GM21367 (cell line): Measurements from ENCODE around the gene ADGRE2.
"Not testable (repeated sequence)": the region's sequence is repeated elsewhere in the genome, so short reads cannot be mapped to it uniquely, and the experiment has no call there.

Source experiments
- ATAC-seq: cut with Tn5 transposase; IDR thresholded peaks from one replicate; pipeline ENCODE4 v1.9.1; 2021; ENCODE audit not compliant: unreplicated experiment

Gene ADGRE2

GRCh38 chr19:14780622-14781225, 2.4 kb upstream of the ADGRE2 start:
- ATAC-seq, result not testable (repeated sequence)

GRCh38 chr19:14779151-14779550, 791 bp upstream of the ADGRE2 start:
- ATAC-seq, result no peak

GRCh38 chr19:14777645-14778044, 715 bp downstream of the ADGRE2 start:
- not testable (repeated sequence) for ATAC-seq

GRCh38 chr19:14775869-14776586, 2.3 kb downstream of the ADGRE2 start:
- no peak for ATAC-seq

GRCh38 chr19:14775326-14775725, 3.0 kb downstream of the ADGRE2 start:
- not testable (repeated sequence) for ATAC-seq

GRCh38 chr19:14774373-14774772, 4.0 kb downstream of the ADGRE2 start:
- no peak for ATAC-seq

GRCh38 chr19:14773722-14774121, 4.6 kb downstream of the ADGRE2 start:
- ATAC-seq, result not testable (repeated sequence)

GRCh38 chr19:14772995-14773394, 5.4 kb downstream of the ADGRE2 start:
- ATAC-seq, result no peak

GRCh38 chr19:14772467-14772866, 5.9 kb downstream of the ADGRE2 start:
- no peak for ATAC-seq

GRCh38 chr19:14770944-14771839, 7.2 kb downstream of the ADGRE2 start:
- ATAC-seq, result no peak

GRCh38 chr19:14770136-14770535, 8.2 kb downstream of the ADGRE2 start:
- no peak for ATAC-seq

- ATAC-seq, result no peak
Measured at GRCh38 chr19:14769201-14769600, 9.2 kb downstream of the ADGRE2 start.

- no peak for ATAC-seq
Measured at GRCh38 chr19:14768001-14768400, 10.4 kb downstream of the ADGRE2 start.

- ATAC-seq, result no peak
Measured at GRCh38 chr19:14767466-14767971, 10.8 kb downstream of the ADGRE2 start.

GRCh38 chr19:14765841-14766240, 12.5 kb downstream of the ADGRE2 start:
- ATAC-seq, result not testable (repeated sequence)

- ATAC-seq, result not testable (repeated sequence)
Measured at GRCh38 chr19:14765403-14765802, 13.0 kb downstream of the ADGRE2 start.

- ATAC-seq, result no peak
Measured at GRCh38 chr19:14764401-14764800, 14.0 kb downstream of the ADGRE2 start.

- ATAC-seq, result no peak
Measured at GRCh38 chr19:14763497-14764145, 14.7 kb downstream of the ADGRE2 start.

GRCh38 chr19:14762111-14762510, 16.2 kb downstream of the ADGRE2 start:
- ATAC-seq, result no peak

GRCh38 chr19:14761607-14762006, 16.8 kb downstream of the ADGRE2 start:
- ATAC-seq, result no peak

- no peak for ATAC-seq
Measured at GRCh38 chr19:14758816-14759215, 19.5 kb downstream of the ADGRE2 start.
